Esophagus squamous epithelium (tissue), 4 donors: ENCODE data around the gene SDR9C7.

ENCODE experiments used
- CTCF ChIP-seq, 6 experiments: fragments of 450-650 bp in 4 of 6; fragments of 200-600 bp in 2 of 6; sonication (generic) in 2 of 6; IDR thresholded peaks; one replicate each; pipeline ENCODE4 v1.5.1; 2016 to 2019; ENCODE audit warnings: antibody characterized with exemption in 6 of 6, mild to moderate bottlenecking in 4 of 6, moderate library complexity in 4 of 6
- POLR2A ChIP-seq, 4 donors: fragments of 450-650 bp; IDR thresholded peaks; one replicate each; pipeline ENCODE4 v1.6.1; 2017; ENCODE audit warnings: antibody characterized with exemption in 4 of 4, mild to moderate bottlenecking in 4 of 4, moderate library complexity in 3 of 4

- no peak for TF ChIP-seq POLR2A (IDR thresholded peaks at IDR 0.05)
- no peak for TF ChIP-seq CTCF (IDR thresholded peaks at IDR 0.05)
Observed at GRCh38 chr12:56873382-56873781, 60.8 kb downstream of the SDR9C7 start.
